Stimulated activated CD4-positive, alpha-beta T cell treated with anti-CD3 and anti-CD28 coated beads, Interleukin-12 subunit alpha, Interleukin-12 subunit beta, amount 100 ng/mL, for 48 hours (primary cell): ENCODE data around the gene SCYL2.
"Not testable (repeated sequence)": the region's sequence is repeated elsewhere in the genome, so short reads cannot be mapped to it uniquely, and the experiment has no call there.

ENCODE experiments used
- DNase-seq, 3 donors: peaks; one replicate each; pipeline ENCODE4 v3.0.0-alpha.2; 2020; ENCODE audit warnings: low read depth in 2 of 3, low spot score in 1 of 3

SCYL2 gene

GRCh38 chr12:100266835-100267602, at the start of gene SCYL2, which contains the start of gene DEPDC4:
Gene SCYL2 (plus strand): TSS chr12:100267177. CDS start chr12:100282971, 15,794 bp downstream.
Gene DEPDC4 (minus strand): TSS chr12:100267079. CDS start chr12:100267076, 3 bp downstream.
- peak; percentile 86 to 88 (median 87) for DNase-seq

GRCh38 chr12:100219328-100220109, 47.5 kb upstream of the SCYL2 start:
- DNase-seq = no peak

GRCh38 chr12:100221523-100221922, 45.5 kb upstream of the SCYL2 start:
- no peak for DNase-seq

- DNase-seq = not testable (repeated sequence)
These were observed 44.8 kb upstream of the SCYL2 start for GRCh38 chr12:100222173-100222572.

- no peak for DNase-seq
These were observed 41.5 kb upstream of the SCYL2 start for GRCh38 chr12:100225491-100225890.

GRCh38 chr12:100229036-100229635, 37.8 kb upstream of the SCYL2 start:
- no peak for DNase-seq

- no peak for DNase-seq
These were observed 37.1 kb upstream of the SCYL2 start for GRCh38 chr12:100229876-100230275.

- not testable (repeated sequence) for DNase-seq
These were observed 35.1 kb upstream of the SCYL2 start for GRCh38 chr12:100231873-100232272.

- DNase-seq = no peak
These were observed 32.8 kb upstream of the SCYL2 start for GRCh38 chr12:100234166-100234565.

- DNase-seq = no peak
These were observed 32.2 kb upstream of the SCYL2 start for GRCh38 chr12:100234591-100235304.

- DNase-seq = no peak
These were observed 28.2 kb upstream of the SCYL2 start for GRCh38 chr12:100238801-100239200.

- DNase-seq = no peak
These were observed 27.4 kb upstream of the SCYL2 start for GRCh38 chr12:100239589-100239988.

GRCh38 chr12:100243137-100243536, 23.8 kb upstream of the SCYL2 start:
- no peak for DNase-seq

GRCh38 chr12:100247765-100248164, 19.2 kb upstream of the SCYL2 start:
- no peak for DNase-seq

- no peak for DNase-seq
These were observed 18.1 kb upstream of the SCYL2 start for GRCh38 chr12:100248886-100249285.

- no peak for DNase-seq
These were observed 17.0 kb upstream of the SCYL2 start for GRCh38 chr12:100249941-100250340.

GRCh38 chr12:100251917-100252316, 15.1 kb upstream of the SCYL2 start:
- no peak for DNase-seq

GRCh38 chr12:100253437-100253836, 13.5 kb upstream of the SCYL2 start:
- no peak for DNase-seq

GRCh38 chr12:100254876-100255275, 12.1 kb upstream of the SCYL2 start:
- no peak for DNase-seq

- no peak for DNase-seq
These were observed 8.8 kb upstream of the SCYL2 start for GRCh38 chr12:100258127-100258526.

- no peak for DNase-seq
These were observed 3.8 kb upstream of the SCYL2 start for GRCh38 chr12:100263131-100263530.
